OCI-LY1 (cell line): Measurements from ENCODE around the gene MRTFA.

Source experiments
- H2AFZ ChIP-seq: fragments of 200-600 bp; sonication (generic), shearing (Covaris generic); 2 replicates; pipeline ENCODE4 v1.6.0; 2014; ENCODE audit warnings: antibody characterized with exemption, mild to moderate bottlenecking, low read length
- H3F3A ChIP-seq: fragments of 200-600 bp; sonication (generic), shearing (Covaris generic); 2 replicates; pipeline ENCODE4 v1.6.0; 2014; ENCODE audit warnings: mild to moderate bottlenecking, antibody characterized with exemption, low read length, moderate library complexity; ENCODE audit not compliant: insufficient read depth
- H3K27ac ChIP-seq: fragments of 200-600 bp; sonication (generic); 2 replicates; pipeline ENCODE4 v1.5.1; 2014; ENCODE audit warnings: low read length, mixed run types, mild to moderate bottlenecking, low read depth; ENCODE audit not compliant: poor library complexity, severe bottlenecking
- H3K27me3 ChIP-seq: fragments of 200-600 bp; sonication (generic); 2 replicates; pipeline ENCODE4 v1.6.0; 2014; ENCODE audit warnings: antibody characterized with exemption, mild to moderate bottlenecking, low read length, moderate library complexity; ENCODE audit not compliant: insufficient read depth
- H3K36me3 ChIP-seq: fragments of 200-600 bp; sonication (generic); 2 replicates; pipeline ENCODE4 v1.6.1; 2014; ENCODE audit warnings: mild to moderate bottlenecking, antibody characterized with exemption, low read length, moderate library complexity, mixed read lengths; ENCODE audit not compliant: insufficient read depth
- H3K4me1 ChIP-seq: fragments of 200-600 bp; sonication (generic); 2 replicates; pipeline ENCODE4 v1.5.1; 2014; ENCODE audit warnings: mild to moderate bottlenecking, low read length, moderate library complexity; ENCODE audit not compliant: insufficient read depth, severe bottlenecking
- H3K4me2 ChIP-seq: fragments of 200-600 bp; sonication (generic), shearing (Covaris generic); 2 replicates; pipeline ENCODE4 v1.6.1; 2014; ENCODE audit warnings: low read length
- H3K4me3 ChIP-seq: fragments of 200-600 bp; sonication (generic); 2 replicates; pipeline ENCODE4 v1.5.1; 2014; ENCODE audit warnings: low read length, low read depth, mild to moderate bottlenecking, mixed read lengths; ENCODE audit not compliant: poor library complexity, severe bottlenecking
- H3K79me2 ChIP-seq: fragments of 200-600 bp; shearing (Covaris generic); 2 replicates; pipeline ENCODE4 v1.6.1; 2016; ENCODE audit warnings: mixed run types, low read length, mixed read lengths; ENCODE audit not compliant: insufficient read depth
- H3K9ac ChIP-seq: fragments of 200-600 bp; sonication (generic), shearing (Covaris generic); 2 replicates; pipeline ENCODE4 v1.6.1; 2014; ENCODE audit warnings: mild to moderate bottlenecking, low read length, mixed read lengths
- H3K9me2 ChIP-seq: fragments of 200-600 bp; sonication (generic), shearing (Covaris generic); 2 replicates; pipeline ENCODE4 v1.6.1; 2014; ENCODE audit warnings: low read depth, mild to moderate bottlenecking, low read length, mixed read lengths
- H3K9me3 ChIP-seq: fragments of 200-600 bp; shearing (Covaris generic); 2 replicates; pipeline ENCODE4 v1.6.1; 2014; ENCODE audit warnings: low read length, mixed read lengths
- H4K20me1 ChIP-seq: fragments of 200-600 bp; sonication (generic), shearing (Covaris generic); 2 replicates; pipeline ENCODE4 v1.6.0; 2016; ENCODE audit warnings: mild to moderate bottlenecking, low read length; ENCODE audit not compliant: insufficient read depth
- EZH2 ChIP-seq: fragments of 200-600 bp; sonication (generic), shearing (Covaris generic); IDR thresholded peaks from 2 replicates; pipeline ENCODE4 v1.8.0; 2017; ENCODE audit warnings: borderline replicate concordance, mixed run types, mild to moderate bottlenecking, antibody characterized with exemption, low read length, moderate library complexity, mixed read lengths
- TF ChIP-seq, protein P1 (sequence below): fragments of 200-600 bp; sonication (generic), shearing (Covaris generic); IDR thresholded peaks from 2 replicates; pipeline ENCODE4 v1.5.1; 2017; ENCODE audit warnings: mild to moderate bottlenecking, antibody characterized with exemption, low read length, moderate library complexity, mixed read lengths

MRTFA gene

DNA sequence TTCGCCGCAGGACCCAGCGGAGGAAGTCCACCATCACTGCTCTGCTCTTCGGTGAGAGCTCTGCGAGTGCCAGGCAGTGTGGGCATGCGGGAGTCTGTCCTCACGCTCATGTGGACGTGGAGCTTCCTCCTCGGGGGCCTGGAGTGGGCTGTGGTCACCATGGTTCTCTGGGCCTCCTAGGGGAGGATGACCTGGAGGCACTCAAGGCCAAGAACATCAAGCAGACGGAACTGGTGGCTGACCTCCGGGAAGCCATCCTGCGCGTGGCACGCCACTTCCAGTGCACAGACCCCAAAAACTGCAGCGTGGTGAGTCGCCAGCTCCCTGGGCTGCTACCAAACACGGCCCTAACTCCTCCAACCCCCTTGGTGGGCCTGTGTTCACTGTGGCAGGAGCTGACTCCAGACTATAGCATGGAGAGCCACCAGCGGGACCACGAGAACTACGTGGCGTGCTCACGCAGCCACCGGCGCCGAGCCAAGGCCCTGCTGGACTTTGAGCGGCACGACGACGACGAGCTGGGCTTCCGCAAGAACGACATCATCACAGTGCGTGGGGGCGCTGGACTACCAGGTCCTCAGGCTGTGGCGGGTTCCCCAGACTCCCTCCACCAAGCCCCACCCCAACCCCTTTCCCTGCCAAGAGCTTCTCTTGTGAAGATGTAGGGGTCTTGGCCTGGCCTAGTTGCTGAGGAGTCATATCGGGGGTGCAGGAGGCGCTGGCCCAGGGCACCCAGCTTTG, 229.3 kb downstream of the MRTFA start:
- H3K4me3 ChIP-seq = no peak overlapping the region
- H3K9me2 ChIP-seq = no peaks in the 10 kb centered on the region
- no peak overlapping the region for H2AFZ ChIP-seq
- H3K9ac ChIP-seq = no peak overlapping the region
- peaks cover 100% of the 10 kb centered on the region for H3K36me3 ChIP-seq
- peaks cover 9% of the 10 kb centered on the region for H3K4me1 ChIP-seq
- no peak overlapping the region for H3K27ac ChIP-seq
- H4K20me1 ChIP-seq = no peaks in the 10 kb centered on the region
- no peak for TF ChIP-seq EZH2
- TF ChIP-seq, protein P1, sequence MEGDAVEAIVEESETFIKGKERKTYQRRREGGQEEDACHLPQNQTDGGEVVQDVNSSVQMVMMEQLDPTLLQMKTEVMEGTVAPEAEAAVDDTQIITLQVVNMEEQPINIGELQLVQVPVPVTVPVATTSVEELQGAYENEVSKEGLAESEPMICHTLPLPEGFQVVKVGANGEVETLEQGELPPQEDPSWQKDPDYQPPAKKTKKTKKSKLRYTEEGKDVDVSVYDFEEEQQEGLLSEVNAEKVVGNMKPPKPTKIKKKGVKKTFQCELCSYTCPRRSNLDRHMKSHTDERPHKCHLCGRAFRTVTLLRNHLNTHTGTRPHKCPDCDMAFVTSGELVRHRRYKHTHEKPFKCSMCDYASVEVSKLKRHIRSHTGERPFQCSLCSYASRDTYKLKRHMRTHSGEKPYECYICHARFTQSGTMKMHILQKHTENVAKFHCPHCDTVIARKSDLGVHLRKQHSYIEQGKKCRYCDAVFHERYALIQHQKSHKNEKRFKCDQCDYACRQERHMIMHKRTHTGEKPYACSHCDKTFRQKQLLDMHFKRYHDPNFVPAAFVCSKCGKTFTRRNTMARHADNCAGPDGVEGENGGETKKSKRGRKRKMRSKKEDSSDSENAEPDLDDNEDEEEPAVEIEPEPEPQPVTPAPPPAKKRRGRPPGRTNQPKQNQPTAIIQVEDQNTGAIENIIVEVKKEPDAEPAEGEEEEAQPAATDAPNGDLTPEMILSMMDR = no peak
- H3K27me3 ChIP-seq = no peaks in the 10 kb centered on the region
- peaks cover 4% of the 10 kb centered on the region; the same call in 1 of the 2 replicates for H3F3A ChIP-seq
- no peaks in the 10 kb centered on the region for H3K9me3 ChIP-seq
- H3K4me2 ChIP-seq = no peak overlapping the region
- H3K79me2 ChIP-seq = no peaks in the 10 kb centered on the region

DNA sequence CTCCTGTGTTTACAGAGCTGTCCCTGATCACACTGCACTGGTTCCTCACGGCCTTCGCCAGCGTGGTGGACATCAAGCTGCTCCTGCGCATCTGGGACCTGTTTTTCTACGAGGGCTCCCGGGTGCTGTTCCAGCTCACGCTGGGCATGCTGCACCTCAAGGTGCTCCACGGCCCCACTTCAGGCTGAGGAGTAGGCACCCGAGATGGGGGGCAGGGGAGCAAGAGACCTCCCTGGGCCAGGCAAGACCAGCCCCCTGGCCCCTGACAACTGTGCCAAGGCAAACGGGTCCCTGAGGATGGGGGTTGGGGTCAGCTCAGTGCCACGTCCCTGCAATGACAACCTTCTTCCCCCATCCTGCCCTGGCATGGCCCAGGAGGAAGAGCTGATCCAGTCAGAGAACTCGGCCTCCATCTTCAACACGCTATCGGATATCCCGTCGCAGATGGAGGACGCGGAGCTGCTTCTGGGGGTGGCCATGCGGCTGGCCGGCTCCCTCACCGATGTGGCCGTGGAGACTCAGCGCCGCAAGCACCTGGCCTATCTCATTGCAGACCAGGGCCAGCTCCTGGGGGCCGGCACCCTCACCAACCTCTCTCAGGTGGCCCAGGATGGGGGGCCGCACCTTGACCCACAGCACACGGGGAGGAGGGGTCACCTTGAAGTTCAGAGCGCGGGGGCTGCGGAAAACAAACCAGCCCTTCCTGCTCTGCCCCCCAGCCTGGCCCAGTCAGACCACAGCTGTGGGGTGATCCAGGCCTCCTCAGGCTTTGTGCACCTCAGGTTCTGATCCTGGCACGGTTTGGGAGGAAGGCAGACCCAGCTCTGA, 230.2 kb downstream of the MRTFA start:
- no peak overlapping the region for H2AFZ ChIP-seq
- H3K4me2 ChIP-seq = no peak overlapping the region
- no peak for TF ChIP-seq EZH2
- TF ChIP-seq, protein P1 = no peak
- peaks cover 15% of the 10 kb centered on the region for H3K4me1 ChIP-seq
- H3K4me3 ChIP-seq = no peak overlapping the region
- no peaks in the 10 kb centered on the region for H4K20me1 ChIP-seq
- H3K9me3 ChIP-seq = no peaks in the 10 kb centered on the region
- no peak overlapping the region for H3K9ac ChIP-seq
- peaks cover 100% of the 10 kb centered on the region for H3K36me3 ChIP-seq
- no peak overlapping the region for H3K27ac ChIP-seq
- H3K9me2 ChIP-seq = no peaks in the 10 kb centered on the region
- peaks cover 7% of the 10 kb centered on the region; the same call in 1 of the 2 replicates for H3F3A ChIP-seq
- H3K27me3 ChIP-seq = no peaks in the 10 kb centered on the region
- no peaks in the 10 kb centered on the region for H3K79me2 ChIP-seq

DNA sequence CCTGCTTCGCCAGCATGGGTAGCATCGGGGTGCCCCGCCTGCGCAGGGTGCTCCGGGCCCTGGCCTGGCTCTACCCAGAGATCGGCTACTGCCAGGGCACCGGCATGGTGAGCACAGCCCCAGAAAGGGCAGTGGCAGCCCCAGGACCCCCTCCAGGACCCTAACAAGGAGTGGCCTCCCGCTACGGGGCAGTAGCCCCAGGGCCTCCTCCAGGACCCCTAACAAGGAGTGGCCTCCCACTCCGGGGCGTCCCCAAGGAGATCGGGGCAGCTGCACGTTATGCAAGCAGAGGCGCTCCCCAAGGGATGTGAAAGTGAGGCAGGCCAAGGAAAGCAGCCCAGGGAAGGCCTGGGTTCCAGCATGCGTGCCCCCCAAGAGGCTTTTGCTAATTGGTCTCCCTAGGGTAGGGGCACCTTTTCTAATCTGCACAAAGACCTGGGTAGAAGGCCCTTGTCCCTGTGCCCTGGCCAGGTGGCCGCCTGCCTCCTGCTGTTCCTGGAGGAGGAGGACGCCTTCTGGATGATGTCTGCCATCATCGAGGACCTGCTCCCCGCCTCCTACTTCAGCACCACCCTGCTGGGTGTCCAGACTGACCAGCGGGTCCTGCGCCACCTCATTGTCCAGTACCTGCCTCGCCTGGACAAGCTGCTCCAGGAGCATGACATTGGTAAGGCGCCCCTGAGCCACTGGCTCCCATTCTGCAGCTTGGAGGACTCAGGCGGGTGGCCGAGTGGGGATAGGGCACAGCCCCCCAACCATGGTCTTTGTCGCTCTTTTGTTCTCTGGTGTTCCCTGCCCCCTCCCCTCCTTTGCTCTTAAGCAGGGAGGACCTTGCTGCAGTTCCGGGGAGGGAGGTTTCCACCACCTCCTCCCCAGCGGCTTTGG, 231.1 kb downstream of the MRTFA start:
- Histone ChIP-seq H3K27me3 (no peaks in the 10 kb centered on the region), H4K20me1 (no peaks in the 10 kb centered on the region), H3K27ac (no peak overlapping the region), H3K9me3 (no peaks in the 10 kb centered on the region), H3K36me3 (peaks cover 99% of the 10 kb centered on the region), H3F3A (peaks cover 7% of the 10 kb centered on the region; the same call in 1 of the 2 replicates), H3K9ac (no peak overlapping the region), H3K79me2 (no peaks in the 10 kb centered on the region), H2AFZ (no peak overlapping the region), H3K9me2 (no peaks in the 10 kb centered on the region), H3K4me3 (no peak overlapping the region), H3K4me2 (no peak overlapping the region), H3K4me1 (peaks cover 23% of the 10 kb centered on the region)
- TF ChIP-seq, protein P1 = no peak
- TF ChIP-seq EZH2 = no peak
